OCI-LY7 (cell line): ENCODE measurements around the gene TUBA1C. TPM values are rescaled to one million over a fixed set of nuclear protein-coding genes. Genes with fewer than 3 reads are reported as not detected.
A peak's percentile ranks its signal among the peaks of the same experiment; 100 is the strongest.

Source experiments
- BruUV-seq: library from RNA; stranded (reverse); fragments of 400-500 nt; replicated peaks from 2 replicates; lab custom pipeline; 2021; lab: Mats Ljungman, UMichigan
- CTCF ChIA-PET: fragments of 300-600 bp; sonication (Branson Sonifier 250); formaldehyde crosslinking; loops from one replicate; lab custom pipeline; 2022; ENCODE audit warnings: antibody characterized with exemption; ENCODE audit not compliant: unreplicated experiment; lab: Charles Lee
- POLR2A ChIA-PET: fragments of 300-600 bp; sonication (Branson Sonifier 250); formaldehyde crosslinking; loops from one replicate; lab custom pipeline; 2022; ENCODE audit warnings: antibody characterized with exemption; lab: Charles Lee
- DNase-seq: peaks from one replicate; pipeline ENCODE4 v3.0.0-alpha.2; 2015; ENCODE audit warnings: low spot score
- H2AFZ ChIP-seq: fragments of 200-600 bp; sonication (generic), shearing (Covaris generic); 2 replicates; pipeline ENCODE4 v1.6.1; 2014; ENCODE audit warnings: mild to moderate bottlenecking, antibody characterized with exemption, low read length, moderate library complexity
- H3K27ac ChIP-seq: fragments of 200-600 bp; sonication (generic); 2 replicates; pipeline ENCODE4 v1.5.1; 2014; ENCODE audit warnings: mixed run types, low read depth, mild to moderate bottlenecking, moderate library complexity, low read length, inconsistent platforms; ENCODE audit not compliant: poor library complexity, severe bottlenecking
- H3K36me3 ChIP-seq: fragments of 200-600 bp; sonication (generic); 2 replicates; pipeline ENCODE4 v1.6.1; 2014; ENCODE audit warnings: mild to moderate bottlenecking, antibody characterized with exemption, low read length, moderate library complexity, mixed read lengths; ENCODE audit not compliant: insufficient read depth
- H3K4me1 ChIP-seq: fragments of 200-600 bp; sonication (generic); 2 replicates; pipeline ENCODE4 v1.5.1; 2014; ENCODE audit warnings: mild to moderate bottlenecking, low read length; ENCODE audit not compliant: insufficient read depth, poor library complexity, severe bottlenecking
- H3K4me2 ChIP-seq: fragments of 200-600 bp; sonication (generic); 2 replicates; pipeline ENCODE4 v1.6.1; 2014; ENCODE audit warnings: mild to moderate bottlenecking, low read length
- H3K4me3 ChIP-seq: fragments of 200-600 bp; sonication (generic); 2 replicates; pipeline ENCODE4 v1.5.1; 2014; ENCODE audit warnings: mild to moderate bottlenecking, low read depth, low read length; ENCODE audit not compliant: poor library complexity, severe bottlenecking
- H3K79me2 ChIP-seq: fragments of 200-600 bp; sonication (generic); 2 replicates; pipeline ENCODE4 v1.6.1; 2016; ENCODE audit warnings: low read depth, mild to moderate bottlenecking, low read length, moderate library complexity, mixed read lengths; ENCODE audit not compliant: insufficient read depth
- H3K9me2 ChIP-seq: fragments of 200-600 bp; sonication (generic); 2 replicates; pipeline ENCODE4 v1.6.1; 2016; ENCODE audit warnings: mild to moderate bottlenecking, low read length, mixed read lengths; ENCODE audit not compliant: insufficient read depth
- H3K9me3 ChIP-seq: fragments of 200-600 bp; sonication (generic); 2 replicates; pipeline ENCODE4 v1.6.1; 2014; ENCODE audit warnings: mild to moderate bottlenecking, mixed run types, low read length, mixed read lengths
- H4K20me1 ChIP-seq: fragments of 200-600 bp; sonication (generic); 2 replicates; pipeline ENCODE4 v1.6.1; 2014; ENCODE audit warnings: mild to moderate bottlenecking, antibody characterized with exemption, low read length, moderate library complexity, mixed read lengths; ENCODE audit not compliant: insufficient read depth
- CTCF ChIP-seq: fragments of 200-600 bp; sonication (generic); conservative IDR thresholded peaks from 2 replicates; pipeline ENCODE4 v1.5.1; 2014; ENCODE audit warnings: mild to moderate bottlenecking, antibody characterized with exemption, low read length, moderate library complexity, mixed read lengths
- EZH2phosphoT487 ChIP-seq: fragments of 200-600 bp; sonication (generic); IDR thresholded peaks from 2 replicates; pipeline ENCODE4 v1.6.1; 2018; ENCODE audit warnings: low read depth, borderline replicate concordance, mild to moderate bottlenecking, mixed run types, antibody characterized with exemption, low read length, moderate library complexity, mixed read lengths
- intact Hi-C: fragments of 100-400 bp; cut with micrococcal nuclease; formaldehyde crosslinking; loops from one replicate; pipeline ENCODE4 v1.10.0; 2022; ENCODE audit not compliant: unreplicated experiment
- total RNA-seq, 2 experiments: library from RNA; depleted of rRNA in 1 of 2; stranded (reverse); fragments of >200 nt in 1 of 2; shearing (Covaris generic) in 1 of 2; gene quantifications; 2 replicates each; pipeline ENCODE4 v1.2.3, GENCODE V29; 2014 to 2022

TUBA1C gene
- total RNA-seq, 2 experiments from 2014 or later = 276 to 291 TPM

- H3K36me3 ChIP-seq = no peaks in the 10 kb centered on the region
- H3K27ac ChIP-seq = no peak overlapping the region
- POLR2A ChIA-PET = interaction anchor here (0.6 to 1.2 kb wide), 4 partner anchors 12 to 32 kb away, joined by 3 to 5 read pairs (median 4); partner anchors contain the start of gene TUBA1A
- H3K79me2 ChIP-seq = no peaks in the 10 kb centered on the region
- no peak overlapping the region for H3K4me3 ChIP-seq
- DNase-seq = no peak
- CTCF ChIA-PET = no interaction called here
- no peaks in the 10 kb centered on the region for H4K20me1 ChIP-seq
- no peak for TF ChIP-seq CTCF
- no peak for TF ChIP-seq EZH2phosphoT487
- no TSS peak for BruUV-seq
- no peak overlapping the region for H3K4me2 ChIP-seq
- no peaks in the 10 kb centered on the region for H3K4me1 ChIP-seq
- H2AFZ ChIP-seq = 0 out of 2 replicates have a peak overlapping the region, but pooled peaks have one; percentile 42
- H3K9me2 ChIP-seq = no peaks in the 10 kb centered on the region
- intact Hi-C loops = no loop called here
- H3K9me3 ChIP-seq = no peaks in the 10 kb centered on the region
Observed at GRCh38 chr12:49220972-49221371, 43.9 kb upstream of the TUBA1C start.

GRCh38 chr12:49223122-49223521 lies 41.8 kb upstream of the TUBA1C start:
- no peak overlapping the region for H3K4me2 ChIP-seq

More at GRCh38 chr12:49223122-49223521, 41.8 kb upstream of the TUBA1C start:
- no peak overlapping the region for H2AFZ ChIP-seq
- H3K4me1 ChIP-seq = no peaks in the 10 kb centered on the region
- POLR2A ChIA-PET = interaction anchor here (0.6 to 2.0 kb wide), 11 partner anchors 10 to 331 kb away, joined by 3 to 5 read pairs (median 3); partner anchors contain the start of genes TUBA1A and TUBA1B
- no TSS peak for BruUV-seq
- no peaks in the 10 kb centered on the region for H3K36me3 ChIP-seq
- DNase-seq = no peak
- no peak overlapping the region for H3K27ac ChIP-seq
- H3K4me3 ChIP-seq = no peak overlapping the region
- H3K9me3 ChIP-seq = no peaks in the 10 kb centered on the region
- CTCF ChIA-PET = no interaction called here
- no peak for TF ChIP-seq CTCF
- TF ChIP-seq EZH2phosphoT487 = no peak
- H4K20me1 ChIP-seq = no peaks in the 10 kb centered on the region
- intact Hi-C loops = no loop called here
- H3K9me2 ChIP-seq = no peaks in the 10 kb centered on the region
- H3K79me2 ChIP-seq = no peaks in the 10 kb centered on the region
